Stimulated activated CD4-positive, alpha-beta T cell treated with anti-CD3 and anti-CD28 coated beads, Interleukin-2, amount 100 ng/mL, for 24 hours (primary cell): Measurements from ENCODE around the gene NINJ1.

Experiments used
- DNase-seq, 2 donors: peaks; one replicate each; pipeline ENCODE4 v3.0.0-alpha.2; 2020

Gene NINJ1, protein sequence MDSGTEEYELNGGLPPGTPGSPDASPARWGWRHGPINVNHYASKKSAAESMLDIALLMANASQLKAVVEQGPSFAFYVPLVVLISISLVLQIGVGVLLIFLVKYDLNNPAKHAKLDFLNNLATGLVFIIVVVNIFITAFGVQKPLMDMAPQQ

DNA sequence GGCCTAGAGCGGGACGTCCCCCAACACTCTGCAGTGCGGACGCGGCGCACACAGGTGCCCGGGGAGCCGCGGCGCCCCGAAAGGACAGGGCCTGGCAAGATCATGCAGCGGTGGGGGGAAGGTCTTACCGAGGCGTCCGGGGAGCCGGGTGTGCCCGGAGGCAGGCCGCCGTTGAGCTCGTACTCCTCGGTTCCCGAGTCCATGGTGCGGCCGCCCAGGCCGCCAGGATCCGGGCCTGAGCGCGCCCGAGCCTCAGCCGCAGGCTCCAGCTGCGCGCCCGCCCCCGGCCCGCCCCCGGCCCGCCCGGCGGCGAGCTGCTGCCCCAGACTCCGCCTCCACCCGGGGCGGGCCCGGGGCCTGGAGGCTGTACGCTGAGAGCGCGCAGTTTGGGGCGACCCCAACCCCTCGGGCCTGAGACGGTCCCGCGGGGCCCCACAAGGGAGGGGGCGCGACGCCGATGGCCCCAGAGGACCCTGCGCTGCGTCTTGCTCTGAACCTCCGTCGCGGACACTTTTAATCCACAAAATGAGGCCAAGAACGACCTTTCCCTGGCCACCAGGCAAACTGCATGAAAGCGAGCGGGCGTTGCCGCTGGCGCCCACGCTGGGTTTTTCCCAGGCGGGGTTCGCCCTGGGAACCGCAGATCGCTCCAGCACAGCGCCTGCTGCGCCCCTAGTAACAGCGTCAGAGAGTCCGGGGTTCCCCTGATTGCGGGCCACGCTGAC, at the start of gene NINJ1:
TSS of gene NINJ1 (minus strand) at position 237 of the 725 bp plus-strand sequence. CDS start at position 203, 34 bp downstream.
- DNase-seq, result peak; percentile 86 to 89

DNA sequence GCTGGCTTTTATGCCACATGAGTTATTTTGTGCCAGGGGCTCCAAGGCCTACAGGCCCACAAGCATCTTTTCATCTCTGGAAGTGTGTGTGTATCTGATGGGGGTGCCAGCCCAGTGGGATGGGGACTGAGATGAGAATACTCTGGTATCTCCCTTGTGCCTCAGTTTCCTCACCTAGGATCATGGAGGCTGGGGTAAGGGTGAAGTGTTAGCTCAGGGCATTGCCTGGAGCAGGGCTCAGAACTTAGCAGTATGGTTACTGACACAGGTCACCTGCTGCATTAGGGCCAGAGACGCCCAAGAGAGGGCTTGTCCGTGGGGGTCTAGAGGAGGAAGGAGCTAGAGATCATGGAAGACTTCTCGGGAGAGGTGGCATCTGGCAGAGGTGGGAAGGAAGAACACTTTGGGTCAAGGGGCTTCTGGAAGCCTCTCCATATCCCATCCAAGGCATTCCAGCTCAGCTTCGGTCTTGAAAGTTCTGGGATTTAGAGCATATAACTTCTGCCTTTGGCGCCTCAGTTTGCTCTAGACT, 49.1 kb upstream of the NINJ1 start:
- no peak for DNase-seq

DNA sequence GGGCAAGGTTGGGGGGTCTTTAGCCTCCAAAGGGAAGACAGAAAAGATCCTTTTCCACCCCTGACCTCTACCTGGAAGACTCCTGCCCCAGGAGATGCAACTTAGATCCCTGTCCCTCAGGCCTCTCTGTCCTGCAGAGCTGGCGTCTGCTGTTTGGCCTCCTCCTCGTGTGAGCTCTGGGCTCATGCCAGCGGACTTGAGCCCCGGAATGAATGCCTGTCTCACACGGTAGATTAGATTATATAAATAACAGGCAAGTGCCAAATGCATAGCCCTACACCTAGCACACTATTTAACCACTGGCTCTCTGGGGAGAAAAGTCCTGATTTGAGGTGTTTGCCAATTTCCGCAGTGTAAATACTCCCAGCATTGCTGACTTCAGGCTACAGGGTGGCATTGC, 48.5 kb upstream of the NINJ1 start:
- no peak for DNase-seq

DNA sequence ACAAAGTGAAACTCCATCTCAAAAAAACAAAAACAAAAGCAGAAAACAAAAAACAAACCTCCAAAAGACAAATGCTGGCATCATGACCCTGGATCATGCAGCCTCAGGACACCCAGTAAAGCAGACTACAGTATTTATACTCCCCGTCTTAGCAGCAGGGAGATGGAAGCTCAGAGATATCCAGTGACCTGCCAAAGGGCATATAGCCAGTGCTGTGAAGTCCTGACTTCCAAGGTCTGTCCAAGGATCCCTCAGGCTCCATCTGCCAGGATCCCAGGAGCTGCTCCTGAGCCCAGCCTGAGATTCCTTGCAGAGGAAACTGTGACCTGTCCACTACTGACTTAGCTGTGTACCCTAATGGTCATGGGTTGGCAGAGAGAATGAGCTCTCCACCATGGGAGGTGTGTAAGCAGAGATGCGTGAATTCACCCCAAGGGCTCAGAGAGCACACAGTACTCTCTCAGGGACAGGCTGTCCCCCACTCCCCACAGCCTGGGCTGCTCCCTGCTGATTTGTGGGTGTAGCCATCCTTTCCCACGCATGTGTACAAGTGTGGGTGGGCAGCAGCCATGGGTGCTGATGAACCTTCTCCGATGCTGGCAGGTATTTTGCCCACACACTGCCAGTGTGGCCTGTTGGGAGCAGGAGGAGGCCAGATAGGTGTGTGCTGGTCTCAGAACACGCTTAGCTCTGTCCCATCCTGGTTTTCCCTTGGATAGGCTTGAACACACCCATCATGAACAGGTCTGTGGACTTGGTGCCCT, 47.8 kb upstream of the NINJ1 start:
- DNase-seq, result no peak

DNA sequence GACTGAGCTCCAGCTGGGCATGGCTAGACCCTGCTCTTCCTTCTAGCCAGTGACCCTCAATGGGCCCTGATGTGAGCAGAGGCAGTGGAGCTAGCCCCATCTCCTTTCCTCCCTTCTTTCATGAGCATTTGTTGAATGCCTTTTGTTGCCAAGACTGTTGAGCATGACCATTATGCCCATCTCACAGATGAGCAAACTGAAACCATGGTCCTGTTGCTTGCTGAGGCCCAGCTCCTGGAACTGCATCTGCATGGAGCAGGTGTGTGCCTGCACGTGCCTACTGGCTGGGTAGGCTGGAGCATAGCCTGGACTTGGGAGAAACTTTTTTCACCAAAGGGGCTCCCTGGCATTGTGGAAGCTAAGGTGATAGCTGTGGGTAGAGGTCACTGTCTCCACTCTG, 46.9 kb upstream of the NINJ1 start:
- no peak for DNase-seq

DNA sequence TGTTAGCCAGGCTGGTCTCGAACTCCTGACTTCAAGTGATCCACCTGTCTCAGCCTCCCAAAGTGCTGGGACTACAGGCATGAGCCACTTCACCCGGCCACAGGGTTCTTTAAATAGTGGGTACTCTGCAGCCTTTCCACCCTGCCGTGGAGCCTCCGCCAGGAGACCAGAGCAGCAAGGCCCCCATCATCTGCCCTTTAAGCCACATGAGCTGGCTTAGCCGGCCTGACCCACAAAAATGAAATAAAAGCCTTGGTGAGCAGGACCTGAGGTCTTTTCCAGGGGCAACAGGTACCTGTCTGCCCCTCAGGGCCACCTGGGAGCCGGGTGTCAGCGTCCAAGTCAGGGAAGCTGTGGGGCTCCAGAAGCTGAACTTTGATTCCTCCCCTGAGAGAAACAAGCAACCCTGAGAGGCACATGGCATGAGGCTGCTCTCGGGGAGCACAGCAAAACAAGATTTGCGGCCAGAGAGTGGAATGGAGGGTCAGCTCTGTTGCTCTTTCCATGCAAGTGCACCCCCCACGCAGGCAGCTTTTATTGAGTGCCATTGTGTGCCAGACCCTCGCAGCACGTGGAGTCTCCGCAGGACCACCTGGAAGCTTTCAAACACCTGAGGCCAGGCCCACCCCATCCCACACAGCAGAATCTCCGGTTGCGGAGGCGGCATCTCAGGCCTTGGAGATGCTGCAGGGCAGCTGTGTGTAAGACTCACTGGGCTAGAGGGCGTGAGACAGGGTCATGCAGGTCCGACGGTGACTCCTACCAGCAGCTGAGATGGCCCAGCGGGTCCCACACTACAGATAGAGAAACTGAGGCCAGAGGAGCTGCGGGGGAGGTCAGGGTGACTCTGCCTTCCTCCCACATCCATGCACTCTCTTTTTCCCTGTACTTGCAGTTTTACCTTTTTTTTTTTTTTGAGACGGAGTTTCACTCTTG, 45.1 kb upstream of the NINJ1 start:
- DNase-seq, result no peak

DNA sequence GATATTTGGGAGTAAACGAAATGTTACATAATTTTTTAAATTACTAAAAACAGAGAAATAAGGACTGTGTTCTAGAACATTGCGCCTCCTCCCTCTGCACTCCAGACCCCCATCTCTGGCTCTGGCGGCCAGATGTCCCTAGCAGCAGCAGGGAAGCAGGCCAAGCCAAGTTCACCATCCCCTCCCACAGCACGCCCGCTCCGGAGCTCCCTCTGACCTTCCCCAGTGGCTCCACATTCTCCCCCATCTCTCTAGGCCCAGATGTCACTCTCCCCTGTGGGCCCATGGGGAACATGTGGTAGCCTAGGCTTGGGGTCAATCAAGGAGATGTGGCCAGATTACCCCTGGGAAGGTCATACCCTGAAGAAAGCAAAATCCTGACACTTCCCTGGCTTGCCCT, 43.6 kb upstream of the NINJ1 start:
- DNase-seq, result no peak

DNA sequence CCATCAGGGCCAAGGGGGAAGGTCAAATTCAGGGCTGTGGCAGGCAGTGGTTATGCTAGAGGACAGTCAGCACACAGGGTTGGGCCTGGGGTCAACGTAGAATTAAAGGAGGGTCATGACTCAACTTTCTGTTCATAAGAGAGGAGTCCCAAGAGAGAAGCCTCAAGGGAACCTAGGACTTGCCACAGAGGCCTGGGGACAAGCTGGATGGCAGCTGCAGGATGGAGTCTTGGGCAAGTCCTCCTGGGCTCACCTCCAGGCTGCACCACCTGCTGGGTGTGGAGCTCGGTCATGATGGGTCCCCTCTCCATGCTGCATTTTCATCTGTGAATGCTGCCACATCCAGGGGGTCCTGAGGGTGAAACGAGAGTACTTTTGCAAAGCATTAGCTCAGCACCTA, 40.9 kb upstream of the NINJ1 start:
- no peak for DNase-seq

DNA sequence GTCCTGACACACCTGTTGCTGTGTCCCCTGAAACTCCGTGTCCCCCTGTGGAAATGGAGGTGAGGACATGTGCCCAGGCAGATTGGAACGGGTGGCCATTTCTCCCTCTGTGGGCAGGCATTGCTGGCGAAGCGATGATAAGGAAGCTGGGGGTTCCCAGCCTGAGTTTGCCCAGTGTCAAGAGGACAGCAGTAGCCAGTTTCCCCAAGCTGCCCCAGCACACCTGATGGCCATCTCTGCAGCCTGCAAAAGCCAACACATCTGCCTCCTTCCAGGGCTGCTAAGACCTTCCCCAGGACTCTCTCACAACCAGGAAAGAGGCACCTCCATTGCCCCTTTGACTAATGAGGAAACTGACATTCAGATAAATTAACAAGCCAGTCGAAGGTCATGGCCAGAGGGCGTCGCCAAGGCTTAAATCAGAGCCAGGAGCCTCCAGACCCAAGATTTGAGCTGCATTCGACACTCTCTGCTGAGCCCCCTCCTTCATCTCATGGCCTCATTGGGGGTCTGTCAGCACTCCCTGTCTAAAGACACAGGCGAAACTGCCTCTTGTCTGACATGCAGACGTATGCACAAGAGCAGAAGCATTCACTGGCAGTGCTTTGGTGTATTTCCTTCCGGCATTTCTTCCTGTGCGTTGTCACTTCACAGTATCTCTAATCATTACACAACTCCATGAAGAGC, 39.5 kb upstream of the NINJ1 start:
- DNase-seq, result no peak

DNA sequence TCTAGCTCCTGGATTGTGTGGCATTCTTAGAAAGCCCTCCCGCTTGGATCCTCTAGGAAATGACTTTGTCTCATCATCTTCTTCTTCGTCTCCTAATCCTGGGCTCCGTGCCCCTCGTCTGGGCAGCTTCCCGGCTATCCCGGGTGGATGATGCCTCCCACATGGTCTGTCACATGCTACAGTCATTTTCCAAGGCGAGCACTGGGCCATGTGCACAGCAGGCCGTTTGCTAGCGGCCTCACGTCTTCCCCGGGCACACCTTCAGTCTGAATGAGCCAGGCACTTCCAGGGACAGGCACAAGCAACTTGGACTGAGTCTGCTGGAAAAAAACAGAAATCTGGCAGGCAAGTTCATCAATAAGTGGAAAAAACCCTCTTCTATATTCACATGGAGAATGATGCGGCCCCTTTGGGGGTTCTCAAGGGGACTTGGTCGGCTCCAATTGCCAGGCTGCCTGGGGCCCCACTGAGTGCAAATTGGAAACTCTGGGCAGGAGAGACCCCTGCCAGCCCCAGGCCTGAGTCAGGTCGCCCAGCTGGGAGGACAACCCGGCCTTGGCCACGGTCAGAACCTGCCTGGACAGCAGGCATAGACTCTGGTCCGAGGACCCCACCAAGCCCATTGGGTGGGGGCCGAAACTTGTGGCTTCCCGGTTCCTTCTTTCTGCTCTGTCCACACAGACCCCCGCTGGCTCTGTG, 38.8 kb upstream of the NINJ1 start:
- DNase-seq, result no peak

DNA sequence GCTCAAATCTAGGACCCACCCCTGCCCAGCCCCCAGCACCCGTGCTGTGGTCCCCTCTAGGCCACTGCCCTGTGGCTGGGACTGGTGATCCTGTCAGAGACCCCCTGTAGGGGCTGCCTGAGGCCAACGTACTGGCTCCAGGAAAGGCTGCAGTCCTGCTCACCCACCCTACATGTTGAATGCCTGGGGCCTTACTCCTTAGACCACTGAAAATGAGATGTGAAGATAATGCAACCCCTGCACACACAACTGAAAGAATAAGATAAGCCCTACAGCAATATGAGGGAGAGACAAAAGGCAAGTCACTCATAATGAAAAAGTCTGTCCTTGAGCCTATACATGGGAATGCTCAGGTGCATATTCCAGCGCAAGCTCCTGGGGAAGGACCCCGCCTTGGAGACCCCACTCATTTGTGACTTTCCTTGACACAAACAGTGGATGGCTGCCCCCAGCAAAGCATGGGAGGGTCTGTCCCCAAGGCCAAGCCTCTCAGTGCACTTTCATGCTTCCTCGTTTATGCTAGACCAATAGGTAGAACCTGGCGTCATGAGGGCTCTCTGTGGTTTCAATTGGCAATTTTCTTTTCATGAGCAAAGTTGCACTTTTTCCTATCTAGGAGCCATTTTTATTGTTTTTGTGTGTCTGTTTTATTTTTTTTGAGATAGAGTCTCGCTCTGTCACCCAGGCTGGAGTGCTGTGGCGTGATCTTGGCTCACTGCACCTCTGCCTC, 37.4 kb upstream of the NINJ1 start:
- no peak for DNase-seq

DNA sequence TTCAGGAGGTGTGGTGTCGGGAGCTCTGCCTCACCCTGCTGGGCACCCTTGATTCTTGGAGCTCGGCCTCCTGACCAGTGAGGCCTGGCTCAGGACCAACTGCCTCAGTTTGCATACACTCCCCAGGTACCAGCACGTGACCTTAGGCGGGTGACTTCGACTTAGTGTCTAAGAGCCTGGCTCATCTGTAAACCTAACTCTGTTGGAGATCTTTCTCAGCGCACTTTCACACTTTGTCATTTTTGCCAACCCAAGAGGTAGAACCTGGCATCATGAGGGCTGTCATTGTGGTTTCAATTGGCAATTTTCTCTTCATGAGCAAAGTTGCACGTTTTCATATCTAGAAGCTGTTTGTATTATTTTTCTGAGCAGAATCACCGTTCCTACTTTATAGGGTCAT, 36.5 kb upstream of the NINJ1 start:
- no peak for DNase-seq

DNA sequence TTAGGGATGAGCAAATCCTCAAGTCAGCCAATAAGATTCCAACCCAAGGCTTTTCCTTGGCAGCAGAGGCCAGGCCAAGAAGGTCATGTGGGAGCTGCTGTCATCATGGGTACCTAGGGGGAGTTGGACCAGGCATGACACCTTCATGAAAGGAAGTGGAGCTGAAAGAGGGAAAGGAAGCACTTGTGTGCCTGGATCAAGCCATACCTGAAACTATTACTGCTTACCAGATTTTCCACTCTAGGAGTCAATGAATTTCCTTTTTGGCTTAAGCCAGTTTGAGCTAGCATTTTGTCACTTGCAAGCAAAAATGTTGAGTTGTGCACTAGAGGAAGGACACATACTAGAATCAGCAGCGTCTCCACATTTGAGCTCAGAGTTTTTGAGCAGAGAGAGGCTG, 35.4 kb upstream of the NINJ1 start:
- DNase-seq, result no peak

DNA sequence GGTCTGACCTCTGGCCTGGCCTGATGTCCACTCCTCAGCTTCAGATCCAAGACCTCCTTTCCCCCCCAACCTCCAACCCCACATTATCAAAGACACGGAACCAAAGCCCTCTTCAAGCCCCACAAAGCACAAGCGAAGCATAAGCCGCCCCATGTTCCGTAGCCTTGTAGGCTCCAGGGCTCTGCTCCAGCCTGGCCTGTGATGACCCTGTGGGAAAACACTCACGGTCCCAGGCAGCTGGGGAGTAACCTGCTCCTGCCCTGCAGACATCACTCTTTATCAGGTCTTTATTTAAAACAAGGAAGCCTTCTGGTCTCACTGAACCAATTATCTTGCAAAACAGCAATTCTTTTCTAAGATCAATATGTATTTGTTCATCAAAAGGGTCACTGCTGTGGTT, 34.5 kb upstream of the NINJ1 start:
- DNase-seq, result no peak

DNA sequence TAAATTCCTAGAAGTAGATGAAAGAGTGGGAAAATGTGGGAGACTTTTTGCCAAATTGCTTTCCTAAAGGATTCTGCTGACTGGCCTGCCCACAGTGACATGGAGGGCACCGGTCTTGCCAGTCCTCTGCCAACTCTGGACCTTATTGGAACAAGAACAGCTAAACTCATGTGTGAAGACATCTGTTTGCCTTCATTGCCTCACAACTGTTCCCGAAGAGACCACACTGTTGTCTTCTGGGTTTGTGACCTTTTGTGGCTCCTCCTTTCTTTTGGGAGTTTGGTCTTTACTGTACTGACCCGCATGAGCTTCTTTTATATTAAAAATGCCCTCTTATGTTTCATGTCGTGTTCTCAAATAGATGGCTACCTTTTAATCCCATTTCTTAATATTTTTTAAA, 33.8 kb upstream of the NINJ1 start:
- no peak for DNase-seq

DNA sequence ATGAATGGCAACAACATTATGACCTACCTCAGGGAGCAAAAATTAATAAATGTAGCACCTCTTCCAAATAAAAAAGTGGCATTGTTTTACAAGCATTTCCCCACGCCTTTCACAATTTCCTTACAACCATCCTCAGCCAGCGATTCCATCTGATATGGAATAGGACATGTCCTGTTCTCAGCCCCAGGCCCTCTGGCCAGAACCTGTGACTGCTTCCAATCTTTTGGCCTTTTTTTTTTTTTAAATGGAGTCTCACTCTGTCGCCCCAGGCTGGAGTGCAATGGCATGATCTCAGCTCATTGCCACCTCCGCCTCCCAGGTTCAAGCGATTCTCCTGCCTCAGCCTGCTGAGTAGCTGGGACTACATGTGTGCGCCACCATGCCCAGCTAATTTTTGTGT, 33.1 kb upstream of the NINJ1 start:
- DNase-seq, result no peak

DNA sequence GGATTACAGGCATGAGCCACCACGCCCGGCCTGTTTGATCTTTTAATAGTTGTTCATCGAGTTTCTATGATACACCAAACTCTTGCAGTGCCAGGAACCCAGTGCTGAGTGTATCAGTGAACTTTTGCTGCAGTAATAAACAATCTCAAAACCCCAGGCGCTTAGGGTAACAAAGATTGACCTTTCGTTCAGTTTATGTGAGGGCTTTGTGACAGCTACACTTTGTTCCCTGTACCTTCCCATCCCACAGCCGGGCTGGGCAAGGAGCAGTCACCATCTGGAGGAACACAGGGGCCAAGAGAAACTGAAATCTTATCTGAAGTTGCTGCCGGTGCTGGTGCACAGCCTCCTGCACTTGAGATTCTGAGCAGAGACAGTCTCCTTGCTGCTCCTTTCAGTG, 32.6 kb upstream of the NINJ1 start:
- no peak for DNase-seq

DNA sequence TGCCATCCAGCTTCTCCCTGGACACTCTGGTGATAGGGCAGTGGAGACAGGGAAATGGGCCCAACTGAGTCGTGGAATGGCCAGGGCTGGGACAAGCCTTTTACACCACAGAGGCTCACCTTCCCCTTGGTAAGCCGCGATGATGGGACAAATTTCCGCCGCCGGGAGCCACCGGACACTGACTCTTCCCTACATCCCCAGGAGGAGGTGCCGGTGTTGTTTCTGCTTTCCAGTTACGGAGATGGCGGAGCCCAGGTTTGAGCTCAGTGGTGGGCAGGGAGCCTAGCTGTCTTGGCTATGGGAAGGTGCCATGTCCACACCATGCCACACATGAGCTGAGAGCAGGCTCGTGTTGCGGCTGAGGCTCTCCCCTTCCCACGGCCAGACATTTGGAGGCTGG, 30.0 kb upstream of the NINJ1 start:
- no peak for DNase-seq

DNA sequence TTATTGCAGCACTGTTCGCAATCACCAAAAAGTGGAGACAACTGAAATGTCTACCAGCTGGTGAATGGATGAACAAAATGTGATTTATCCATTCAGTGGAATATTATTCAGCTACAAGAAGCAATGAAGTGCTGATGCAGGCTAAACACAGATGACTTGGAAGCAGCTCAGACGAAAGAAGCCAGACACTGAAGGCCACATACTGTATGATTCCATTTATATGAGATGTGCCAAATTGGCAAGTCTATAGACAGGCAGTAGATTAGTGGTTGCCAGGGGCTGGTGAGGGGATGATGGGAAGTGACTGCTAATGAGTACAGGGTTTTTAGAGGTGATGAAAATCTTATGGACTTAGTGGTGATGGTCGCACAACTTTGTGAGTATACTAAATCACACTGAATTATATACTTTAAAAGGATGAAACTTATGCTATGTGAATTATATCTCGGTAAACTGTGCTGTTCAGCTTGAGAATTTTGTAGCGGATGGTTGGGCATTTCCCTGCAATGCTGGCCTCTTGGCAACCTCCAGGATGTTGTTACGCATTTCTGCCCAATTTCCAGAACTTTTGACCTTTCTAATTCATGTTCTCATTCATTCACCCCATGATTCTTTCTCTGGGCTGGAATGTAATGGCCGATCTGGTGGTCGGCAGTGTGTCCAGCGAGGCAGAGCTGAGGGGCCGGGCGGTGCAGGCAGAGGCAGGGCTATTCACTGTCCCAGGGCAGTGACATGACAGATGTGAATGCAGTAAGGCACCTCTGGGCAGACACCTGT, 27.9 kb upstream of the NINJ1 start:
- no peak for DNase-seq
